HL-60 (cell line): ENCODE results near the gene MRPL49.
"Not testable (repeated sequence)": the region's sequence is repeated elsewhere in the genome, so short reads cannot be mapped to it uniquely, and the experiment has no call there.

Experiments
- DNase-seq, 2 experiments: peaks; one replicate each; pipeline ENCODE4 v3.0.0-alpha.2; 2010 to 2020; ENCODE audit warnings: low read depth in 1 of 2, low spot score in 1 of 2
- H3K27ac ChIP-seq: fragments of 250-450 bp; sonication (Bioruptor Pico); replicated peaks from 2 replicates; pipeline ENCODE4 v1.5.1; 2020; ENCODE audit warnings: mild to moderate bottlenecking, moderate library complexity
- H3K27me3 ChIP-seq: fragments of 250-450 bp; sonication (Bioruptor Pico); 2 replicates; pipeline ENCODE4 v1.5.1; 2021; ENCODE audit warnings: mild to moderate bottlenecking, moderate library complexity; ENCODE audit not compliant: insufficient read depth, poor library complexity, severe bottlenecking
- H3K4me3 ChIP-seq: replicated peaks from 2 replicates; pipeline ENCODE4 v1.5.1; 2011; ENCODE audit warnings: mild to moderate bottlenecking, control low read depth, low read length; ENCODE audit not compliant: insufficient read depth
- CTCF ChIP-seq: IDR thresholded peaks from one replicate; pipeline ENCODE4 v1.5.1; 2011; ENCODE audit warnings: low read length, control low read depth, inconsistent platforms; ENCODE audit not compliant: insufficient read depth
- GABPA ChIP-seq: IDR thresholded peaks from 2 replicates; pipeline ENCODE4 v1.6.1; 2012; ENCODE audit warnings: low read depth
- POLR2AphosphoS5 ChIP-seq: IDR thresholded peaks from 2 replicates; pipeline ENCODE4 v1.6.1; 2012; ENCODE audit warnings: low read depth
- REST ChIP-seq: IDR thresholded peaks from 2 replicates; pipeline ENCODE4 v1.6.1; 2012; ENCODE audit warnings: low read depth; ENCODE audit not compliant: insufficient replicate concordance
- SPI1 ChIP-seq: IDR thresholded peaks from 2 replicates; pipeline ENCODE4 v1.6.1; 2012; ENCODE audit warnings: low read depth, mild to moderate bottlenecking, borderline replicate concordance

Gene MRPL49

GRCh38 chr11:65118097-65118837, 3.9 kb upstream of the MRPL49 start:
- Histone ChIP-seq H3K27ac (no peak overlapping the region), H3K27me3 (no peaks in the 10 kb centered on the region), H3K4me3 (no peak overlapping the region)
- DNase-seq: no peak
- TF ChIP-seq CTCF: no peak

- not testable (repeated sequence) for H3K27ac ChIP-seq, DNase-seq, H3K27me3 ChIP-seq, H3K4me3 ChIP-seq
These were observed 3.0 kb upstream of the MRPL49 start for GRCh38 chr11:65118891-65119669.

- no peak overlapping the region; the same call in 1 of the 2 replicates for H3K27ac ChIP-seq
- no peak for DNase-seq
- H3K27me3 ChIP-seq: no peaks in the 10 kb centered on the region
- H3K4me3 ChIP-seq: no peak overlapping the region
- TF ChIP-seq POLR2AphosphoS5: no peak
- no peak for TF ChIP-seq GABPA
- TF ChIP-seq SPI1: no peak
- no peak for TF ChIP-seq CTCF
- no peak for TF ChIP-seq REST
These were observed 2.5 kb upstream of the MRPL49 start for GRCh38 chr11:65119670-65119995.

- no peak for DNase-seq
- no peaks in the 10 kb centered on the region for H3K27me3 ChIP-seq
- H3K27ac ChIP-seq: peak overlapping the region; percentile 92
- H3K4me3 ChIP-seq: peak overlapping the region; percentile 76
- no peak for TF ChIP-seq GABPA
- no peak for TF ChIP-seq REST
- TF ChIP-seq POLR2AphosphoS5: no peak
- TF ChIP-seq CTCF: no peak
- TF ChIP-seq SPI1: no peak
These were observed 1.3 kb upstream of the MRPL49 start for GRCh38 chr11:65120831-65121230.
